H1 (cell line): Measurements from ENCODE around the gene SPAG16. TPM values are rescaled to one million over a fixed set of nuclear protein-coding genes. Genes with fewer than 3 reads are reported as not detected.

Experiments
- HDAC6 ChIP-seq: IDR thresholded peaks from one replicate; pipeline ENCODE4 v1.7.1; 2012; ENCODE audit warnings: low read depth, mild to moderate bottlenecking, inconsistent platforms, low read length, moderate library complexity
- POU5F1 ChIP-seq: IDR thresholded peaks from 2 replicates; pipeline ENCODE4 v1.6.1; 2011; ENCODE audit warnings: low read depth, mild to moderate bottlenecking, low read length, moderate library complexity
- polyA plus RNA-seq, 7 experiments: library from polyadenylated mRNA; depleted of rRNA in 3 of 7; stranded (reverse) in 5 of 7; unstranded in 2 of 7; fragments of >200 nt in 5 of 7; fragments of 200-250 nt in 2 of 7; gene quantifications; 1 replicate in 5 of 7; 2 replicates in 1 of 7; 4 replicates in 1 of 7; pipeline versions ENCODE4 v1.2.1 to v1.2.3, GENCODE V29; 2011 to 2013; ENCODE audit warnings: missing spikeins in 2 of 7, mixed read lengths in 2 of 7
- total RNA-seq: library from RNA; stranded (reverse); fragmentation: NEBNext Ultra II Directional; extraction: Animal tissue kit (Norgen Biotek cat#: 25700); gene quantifications from 2 replicates; pipeline ENCODE4 v1.2.1, GENCODE V29; 2021
- TF ChIP-seq, protein P1 (sequence below): IDR thresholded peaks from 2 replicates; pipeline ENCODE4 v1.6.1; 2012; ENCODE audit warnings: low read length, inconsistent platforms

SPAG16 gene
- total and polyA plus RNA-seq, 2 of the 8 experiments (the other 6 are each of a cell fraction or from before 2014, with no cell fraction given), result 6.0 to 14.9 TPM

DNA sequence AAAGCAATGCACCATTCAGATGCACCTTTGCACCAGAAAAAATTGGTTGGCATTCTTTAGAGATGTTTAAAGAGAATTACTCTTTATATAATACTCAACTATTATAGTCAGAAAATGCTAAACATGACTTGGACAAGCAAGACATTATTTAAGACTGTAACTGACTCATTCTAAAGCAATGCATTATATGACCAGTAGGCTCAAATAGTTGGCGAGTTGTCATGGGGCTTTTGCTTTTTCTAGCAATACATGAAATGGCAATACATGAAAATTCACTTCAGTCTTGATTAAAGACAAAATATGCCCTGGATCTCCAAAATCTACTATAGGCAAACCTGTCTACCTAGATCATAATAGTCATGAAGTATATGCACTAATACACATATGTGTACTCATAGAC is 909.7 kb downstream of the SPAG16 start (continued):
- TF ChIP-seq, protein P1, sequence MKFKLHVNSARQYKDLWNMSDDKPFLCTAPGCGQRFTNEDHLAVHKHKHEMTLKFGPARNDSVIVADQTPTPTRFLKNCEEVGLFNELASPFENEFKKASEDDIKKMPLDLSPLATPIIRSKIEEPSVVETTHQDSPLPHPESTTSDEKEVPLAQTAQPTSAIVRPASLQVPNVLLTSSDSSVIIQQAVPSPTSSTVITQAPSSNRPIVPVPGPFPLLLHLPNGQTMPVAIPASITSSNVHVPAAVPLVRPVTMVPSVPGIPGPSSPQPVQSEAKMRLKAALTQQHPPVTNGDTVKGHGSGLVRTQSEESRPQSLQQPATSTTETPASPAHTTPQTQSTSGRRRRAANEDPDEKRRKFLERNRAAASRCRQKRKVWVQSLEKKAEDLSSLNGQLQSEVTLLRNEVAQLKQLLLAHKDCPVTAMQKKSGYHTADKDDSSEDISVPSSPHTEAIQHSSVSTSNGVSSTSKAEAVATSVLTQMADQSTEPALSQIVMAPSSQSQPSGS, result no peak
- TF ChIP-seq HDAC6 (no peak), POU5F1 (no peak)
